GM12873 (cell line): ENCODE data around the gene MYG1.

Experiments used
- CTCF ChIP-seq: IDR thresholded peaks from 2 replicates; pipeline ENCODE4 v1.5.1; 2012; ENCODE audit warnings: low read depth, mild to moderate bottlenecking, moderate library complexity, low read length, control low read depth; ENCODE audit not compliant: insufficient read depth; ENCODE audit errors: missing control alignments

The MYG1 gene

GRCh38 chr12:53343449-53343848, 44.0 kb downstream of the MYG1 start:
- TF ChIP-seq CTCF, result no peak

- no peak for TF ChIP-seq CTCF
These were observed 44.5 kb downstream of the MYG1 start for GRCh38 chr12:53343969-53344368.

- TF ChIP-seq CTCF, result no peak
These were observed 45.0 kb downstream of the MYG1 start for GRCh38 chr12:53344487-53344823.

- peak; percentile 78 for TF ChIP-seq CTCF
These were observed 45.5 kb downstream of the MYG1 start for GRCh38 chr12:53344824-53345485.

GRCh38 chr12:53345486-53346188, 46.1 kb downstream of the MYG1 start:
- TF ChIP-seq CTCF, result no peak

- no peak for TF ChIP-seq CTCF
These were observed 47.0 kb downstream of the MYG1 start for GRCh38 chr12:53346491-53346890.

GRCh38 chr12:53347905-53348304, 48.4 kb downstream of the MYG1 start:
- TF ChIP-seq CTCF, result no peak
